Progenitor cell of endocrine pancreas (in vitro differentiated cells): ENCODE data around the gene KCNK16. TPM values are rescaled to one million over a fixed set of nuclear protein-coding genes. Genes with fewer than 3 reads are reported as not detected.
"Not testable (repeated sequence)": the region's sequence is repeated elsewhere in the genome, so short reads cannot be mapped to it uniquely, and the experiment has no call there.

Experiments used
- DNase-seq: peaks from one replicate; pipeline ENCODE4 v3.0.0; 2021; ENCODE audit warnings: low spot score; ENCODE audit not compliant: unreplicated experiment
- H3K27ac Mint-ChIP-seq: 2 replicates; pipeline ENCODE4 v1.8.0; 2021; ENCODE audit warnings: mild to moderate bottlenecking, moderate library complexity, mixed read lengths
- H3K27me3 Mint-ChIP-seq: 2 replicates; pipeline ENCODE4 v1.8.0; 2021; ENCODE audit warnings: mixed read lengths
- H3K36me3 Mint-ChIP-seq: 2 replicates; pipeline ENCODE4 v1.8.0; 2022; ENCODE audit warnings: mixed read lengths; ENCODE audit not compliant: insufficient read depth
- H3K4me1 Mint-ChIP-seq: 2 replicates; pipeline ENCODE4 v1.8.0; 2021; ENCODE audit warnings: low read depth, mixed read lengths
- H3K4me3 Mint-ChIP-seq: 2 replicates; pipeline ENCODE4 v1.8.0; 2021; ENCODE audit warnings: low read depth, mild to moderate bottlenecking, moderate library complexity, mixed read lengths
- H3K9me3 Mint-ChIP-seq: 2 replicates; pipeline ENCODE4 v1.8.0; 2021; ENCODE audit warnings: low read depth, mixed read lengths
- CTCF ChIP-seq: fragments of 200-600 bp; sonication (generic); IDR thresholded peaks from one replicate; pipeline ENCODE4 v1.5.0; 2021; ENCODE audit warnings: antibody characterized with exemption, mild to moderate bottlenecking; ENCODE audit not compliant: unreplicated experiment
- total RNA-seq: library from RNA; stranded (reverse); gene quantifications from 2 replicates; pipeline ENCODE4 v1.2.1, GENCODE V29; 2021

Gene KCNK16
- total RNA-seq, 1 donor from 2014 or later: 35.2 TPM

DNA sequence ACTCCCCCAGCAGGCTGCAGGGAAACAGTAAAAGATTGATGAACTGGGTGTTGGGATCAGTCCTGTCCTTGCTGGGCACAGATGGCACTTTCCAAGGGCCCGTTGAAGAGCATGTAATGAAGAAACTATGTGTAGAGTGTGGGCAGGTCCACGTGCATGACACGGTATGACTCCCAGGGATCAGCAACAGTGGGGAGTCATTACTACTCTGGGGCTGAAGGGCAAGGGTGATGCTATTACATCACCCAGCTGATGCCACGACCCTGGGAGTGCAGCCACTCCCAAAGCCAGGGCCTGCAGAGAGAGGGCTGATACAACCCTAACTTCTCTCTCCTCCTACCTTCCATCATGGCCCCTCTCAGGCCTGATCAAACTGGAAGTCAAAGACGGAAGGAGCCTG is 28.4 kb downstream of the KCNK16 start:
- peaks cover 24% of the 10 kb centered on the region for H3K27me3 Mint-ChIP-seq
- no peaks in the 10 kb centered on the region for H3K4me1 Mint-ChIP-seq
- no peaks in the 10 kb centered on the region for H3K36me3 Mint-ChIP-seq
- no peak for DNase-seq
- TF ChIP-seq CTCF: no peak
- H3K27ac Mint-ChIP-seq: no peak overlapping the region
- H3K9me3 Mint-ChIP-seq: no peaks in the 10 kb centered on the region
- H3K4me3 Mint-ChIP-seq: no peak overlapping the region

DNA sequence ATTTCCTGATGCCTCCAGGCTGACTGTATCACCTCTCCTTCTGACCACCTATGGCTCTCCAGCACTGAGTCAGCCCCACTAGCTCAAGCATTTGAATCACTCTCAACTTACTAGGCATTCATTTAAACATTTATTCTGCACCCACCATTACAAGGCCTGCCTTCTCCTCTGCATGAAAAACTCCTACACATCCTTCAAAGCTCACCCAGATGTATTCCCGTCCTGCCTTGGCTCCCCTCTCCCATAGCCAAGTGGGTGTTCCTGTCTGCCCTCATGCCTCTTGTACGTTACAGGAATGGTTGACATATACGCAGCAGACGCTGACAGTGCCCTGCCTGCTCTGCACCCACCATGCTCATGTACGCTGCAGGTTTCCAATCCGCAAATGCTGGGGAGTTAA is 29.9 kb downstream of the KCNK16 start:
- no peak for TF ChIP-seq CTCF
- Mint-ChIP-seq H3K27ac (no peak overlapping the region), H3K4me3 (no peak overlapping the region), H3K4me1 (no peaks in the 10 kb centered on the region), H3K27me3 (peaks cover 28% of the 10 kb centered on the region), H3K9me3 (no peaks in the 10 kb centered on the region), H3K36me3 (no peaks in the 10 kb centered on the region)
- no peak for DNase-seq

- DNase-seq: no peak
- Mint-ChIP-seq H3K36me3 (no peaks in the 10 kb centered on the region), H3K27me3 (peaks cover 33% of the 10 kb centered on the region), H3K9me3 (no peaks in the 10 kb centered on the region), H3K4me1 (no peaks in the 10 kb centered on the region), H3K27ac (no peak overlapping the region), H3K4me3 (no peak overlapping the region)
- TF ChIP-seq CTCF: no peak
Observed at GRCh38 chr6:39289490-39289889, 33.0 kb downstream of the KCNK16 start.

DNA sequence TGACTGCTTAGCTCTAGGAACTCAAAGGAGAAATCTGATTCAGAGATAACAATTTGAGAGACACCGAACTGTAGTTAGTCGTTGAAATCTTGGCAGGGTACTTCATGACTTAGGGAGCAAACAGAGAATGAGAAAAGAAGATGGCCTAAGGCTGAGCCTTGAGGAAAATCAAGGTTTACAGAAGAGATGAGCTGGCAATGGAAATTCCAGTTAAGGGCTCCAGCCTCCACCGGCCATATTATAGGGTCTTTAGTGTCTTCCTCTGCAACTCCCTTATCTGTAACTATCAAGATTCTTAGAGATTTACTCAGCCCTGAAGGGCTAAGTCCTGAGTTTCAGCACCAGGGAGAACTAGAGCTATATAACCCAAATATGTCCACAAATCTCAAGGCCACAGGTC is 34.9 kb downstream of the KCNK16 start:
- Mint-ChIP-seq H3K27me3 (peaks cover 34% of the 10 kb centered on the region), H3K36me3 (no peaks in the 10 kb centered on the region), H3K27ac (no peak overlapping the region), H3K4me3 (no peak overlapping the region), H3K9me3 (no peaks in the 10 kb centered on the region), H3K4me1 (no peaks in the 10 kb centered on the region)
- TF ChIP-seq CTCF: no peak
- DNase-seq: no peak

DNA sequence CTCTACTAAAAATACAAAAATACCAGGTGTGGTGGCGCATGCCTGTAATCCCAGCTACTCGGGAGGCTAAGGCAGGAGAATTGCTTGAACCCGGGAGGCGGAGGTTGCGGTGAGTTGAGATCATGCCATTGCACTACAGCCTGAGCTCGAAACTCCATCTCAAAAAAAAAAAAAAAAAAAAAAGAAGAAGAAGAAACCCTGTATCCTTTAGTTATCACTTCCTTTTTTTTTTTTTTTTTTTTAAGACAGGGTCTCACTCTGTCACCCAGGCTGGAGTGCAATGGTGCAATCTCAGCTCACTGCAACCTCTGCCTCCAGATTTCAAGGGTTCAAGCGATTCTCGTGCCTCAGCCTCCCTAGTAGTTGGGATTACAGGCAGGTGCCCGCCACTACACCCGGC is 35.9 kb downstream of the KCNK16 start:
- H3K9me3 Mint-ChIP-seq, DNase-seq, H3K36me3 Mint-ChIP-seq, H3K4me1 Mint-ChIP-seq, H3K27ac Mint-ChIP-seq, H3K4me3 Mint-ChIP-seq: not testable (repeated sequence)
- peaks cover 29% of the 10 kb centered on the region for H3K27me3 Mint-ChIP-seq

DNA sequence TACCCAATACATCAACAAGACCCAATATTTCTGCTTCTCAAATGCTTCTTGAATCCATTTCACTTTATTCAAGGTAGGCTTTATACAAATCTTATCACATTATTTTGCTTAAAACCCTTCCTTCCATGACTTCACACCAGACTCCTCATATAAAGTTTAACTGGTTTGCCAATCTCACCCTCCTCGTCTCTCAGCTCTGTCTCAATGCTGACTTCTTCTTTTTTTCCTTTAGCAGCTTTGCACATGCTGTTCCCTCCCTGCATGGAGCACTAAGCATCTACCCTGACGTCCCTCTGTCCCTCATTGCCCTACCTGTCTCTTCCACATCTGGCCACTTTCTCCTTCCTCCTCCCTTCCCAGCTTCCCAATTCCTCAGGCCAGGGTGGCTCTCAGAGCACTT is 39.7 kb downstream of the KCNK16 start:
- Mint-ChIP-seq H3K27ac (no peak overlapping the region), H3K9me3 (no peaks in the 10 kb centered on the region), H3K4me1 (no peaks in the 10 kb centered on the region), H3K27me3 (peaks cover 28% of the 10 kb centered on the region), H3K4me3 (no peak overlapping the region), H3K36me3 (no peaks in the 10 kb centered on the region)
- no peak for DNase-seq
- TF ChIP-seq CTCF: no peak
